ENCODE data around the gene ZNF195. TPM values are rescaled to one million over a fixed set of nuclear protein-coding genes. Genes with fewer than 3 reads are reported as not detected.
A peak's percentile ranks its signal among the peaks of the same experiment; 100 is the strongest.

ZNF195 gene
- polyA plus RNA-seq, 1 donor from 2014 or later: 33.0 TPM

DNA sequence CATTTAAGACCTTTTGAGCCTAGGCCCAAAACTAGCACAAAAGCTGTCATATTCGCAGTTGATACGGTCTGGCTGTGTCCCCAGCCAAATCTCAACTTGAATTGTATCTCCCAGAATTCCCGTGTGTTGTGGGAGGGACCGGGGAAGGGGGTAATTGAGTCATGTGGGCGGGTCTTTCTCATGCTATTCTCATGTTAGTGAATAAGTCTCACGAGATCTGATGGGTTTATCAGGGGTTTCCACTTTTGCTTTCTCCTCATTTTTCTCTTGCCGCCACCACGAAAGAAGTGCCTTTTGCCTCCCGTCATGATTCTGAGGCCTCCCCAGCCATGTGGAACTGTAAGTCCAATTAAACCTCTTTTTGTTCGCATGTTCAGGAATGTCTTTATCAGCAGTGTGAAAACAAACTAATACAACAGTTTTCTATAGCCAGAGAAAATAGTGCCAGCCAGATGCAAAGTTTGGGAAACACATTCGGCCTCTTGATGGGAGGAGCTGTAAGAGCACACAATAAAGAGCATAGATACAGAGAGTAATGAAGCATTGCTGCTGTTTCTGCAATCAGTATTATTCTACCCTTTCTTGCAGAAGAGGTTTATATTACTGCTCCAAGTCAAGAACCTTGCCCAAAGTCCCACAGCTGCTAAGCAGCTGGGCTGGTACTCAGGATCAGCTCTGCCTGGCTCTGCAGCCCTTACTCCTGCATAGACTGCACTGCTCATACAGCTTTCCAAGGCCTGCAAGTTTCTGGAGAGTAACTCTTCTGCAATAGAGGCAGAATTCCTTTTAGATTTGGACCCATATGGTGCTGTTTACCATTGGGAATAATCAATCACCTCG lies 2.0 kb upstream of the ZNF195 start:
- Mint-ChIP-seq H3K36me3 (peaks cover 4% of the 10 kb centered on the region), H3K27ac (no peak overlapping the region), H3K4me3 (peak overlapping the region in 3 of 4 donors; percentile 59 to 64 (median 61)), H3K9me3 (peaks cover 0 to 3% (median 0%) of the 10 kb centered on the region in 3 donors), H3K27me3 (peaks cover 1% of the 10 kb centered on the region), H3K4me1 (peaks cover 27 to 30% (median 28%) of the 10 kb centered on the region in 3 donors)

DNA sequence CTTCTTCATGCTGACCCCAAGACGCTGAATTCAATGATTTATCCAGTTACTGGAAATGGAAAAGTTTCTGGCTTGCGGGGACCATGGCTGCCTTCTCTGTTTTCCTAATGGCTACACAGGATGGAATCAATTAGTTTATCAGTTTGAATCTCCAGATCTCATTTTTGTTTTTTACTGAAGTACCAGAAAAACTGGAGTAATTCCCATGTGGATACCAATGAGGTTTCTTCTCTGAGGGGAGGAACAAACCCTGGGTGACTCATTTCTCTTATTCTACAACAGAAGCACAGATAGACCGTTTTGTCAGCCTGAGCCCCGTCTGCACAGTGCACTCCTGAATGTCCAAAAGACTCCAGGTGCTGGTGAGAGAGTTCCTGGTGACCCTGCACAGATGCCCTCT lies 3.4 kb downstream of the ZNF195 start:
- H3K27me3 Mint-ChIP-seq: no peaks in the 10 kb centered on the region
- H3K36me3 Mint-ChIP-seq: peaks cover 29% of the 10 kb centered on the region
- peak overlapping the region in 1 of 3 donors; percentile 18 for H3K27ac Mint-ChIP-seq
- H3K9me3 Mint-ChIP-seq: peaks cover 0 to 5% (median 0%) of the 10 kb centered on the region in 3 donors
- peak overlapping the region in 1 of 4 donors; percentile 89 for H3K4me3 Mint-ChIP-seq
- peaks cover 28 to 36% (median 35%) of the 10 kb centered on the region in 3 donors for H3K4me1 Mint-ChIP-seq

DNA sequence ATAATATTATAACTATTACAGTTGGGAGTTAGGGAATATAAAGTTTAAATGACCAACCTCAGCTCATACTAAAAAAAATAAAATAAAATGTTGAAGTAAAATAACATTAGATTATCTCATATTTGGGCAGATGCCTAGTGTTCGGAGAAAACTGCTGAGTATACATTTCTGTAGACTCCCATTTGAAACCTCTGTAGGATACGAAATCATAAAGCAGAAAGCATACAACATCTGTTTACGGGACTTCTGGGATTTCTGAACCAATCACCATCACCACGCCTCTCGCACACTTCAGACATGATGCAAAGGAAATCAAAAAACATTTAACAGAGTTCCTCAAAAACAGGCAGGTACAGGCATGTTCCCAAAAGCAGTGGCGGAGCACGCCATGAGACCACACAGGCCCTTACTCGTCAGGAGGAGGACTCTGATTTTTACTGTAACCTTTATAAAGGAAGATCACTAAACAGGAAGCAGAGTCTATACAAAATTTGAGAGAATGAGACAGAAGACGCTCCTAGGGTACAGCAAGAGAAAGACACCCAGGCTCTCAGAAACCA lies 8.6 kb downstream of the ZNF195 start:
- H3K4me1 Mint-ChIP-seq: peaks cover 0 to 7% (median 6%) of the 10 kb centered on the region in 3 donors
- peak overlapping the region in 1 of 3 donors; percentile 77 for H3K27ac Mint-ChIP-seq
- no peak overlapping the region for H3K4me3 Mint-ChIP-seq
- peaks cover 53% of the 10 kb centered on the region for H3K36me3 Mint-ChIP-seq
- no peaks in the 10 kb centered on the region for H3K27me3 Mint-ChIP-seq
- H3K9me3 Mint-ChIP-seq: peaks cover 9 to 24% (median 12%) of the 10 kb centered on the region in 3 donors

DNA sequence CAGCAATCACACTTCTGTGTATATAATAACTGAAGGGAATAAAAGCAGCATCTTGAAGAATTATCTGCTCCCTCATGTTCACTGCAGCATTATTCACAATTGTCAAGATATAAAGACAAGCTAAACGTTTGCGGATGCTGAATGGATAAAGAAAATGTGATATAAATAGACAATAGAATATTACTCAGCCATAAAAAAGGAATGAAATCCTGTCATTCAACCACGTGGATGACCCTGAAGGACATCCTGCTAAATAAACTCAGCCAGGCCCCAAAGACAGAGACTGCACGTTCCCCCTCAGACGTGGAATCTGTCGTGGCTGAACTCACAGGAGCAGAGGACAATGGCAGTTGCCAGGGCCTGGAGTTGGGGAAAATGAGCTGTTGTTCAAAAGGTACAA lies 9.6 kb downstream of the ZNF195 start:
- peaks cover 12 to 34% (median 18%) of the 10 kb centered on the region in 3 donors for H3K9me3 Mint-ChIP-seq
- no peaks in the 10 kb centered on the region for H3K27me3 Mint-ChIP-seq
- H3K27ac Mint-ChIP-seq: no peak overlapping the region
- peaks cover 60% of the 10 kb centered on the region for H3K36me3 Mint-ChIP-seq
- H3K4me1 Mint-ChIP-seq: peaks cover 0 to 5% (median 2%) of the 10 kb centered on the region in 3 donors
- H3K4me3 Mint-ChIP-seq: peak overlapping the region in 1 of 4 donors; percentile 32

DNA sequence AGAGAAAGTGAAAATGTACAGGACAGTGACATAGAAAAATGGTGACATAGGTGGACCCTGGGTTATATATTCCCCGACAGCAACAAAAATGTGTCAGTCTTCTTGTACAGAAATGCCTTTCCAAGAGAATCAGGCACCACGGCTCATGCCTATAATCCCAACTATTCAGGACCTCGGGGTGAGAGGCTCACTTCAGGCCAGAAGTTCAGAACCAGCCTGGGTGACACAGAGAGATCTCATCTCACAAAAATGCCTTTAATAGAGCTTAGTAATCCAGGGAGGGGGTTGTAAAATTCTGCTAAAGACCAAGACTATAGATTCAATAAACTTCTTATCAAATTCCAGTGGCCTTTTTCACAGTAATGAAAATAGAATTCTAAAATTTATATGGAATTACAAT lies 10.7 kb downstream of the ZNF195 start:
- Mint-ChIP-seq H3K4me1 (peaks cover 0 to 2% (median 0%) of the 10 kb centered on the region in 3 donors), H3K27ac (no peak overlapping the region), H3K27me3 (no peaks in the 10 kb centered on the region), H3K9me3 (peaks cover 17 to 41% (median 27%) of the 10 kb centered on the region in 3 donors), H3K36me3 (peaks cover 65% of the 10 kb centered on the region), H3K4me3 (peak overlapping the region in 1 of 4 donors; percentile 6)

DNA sequence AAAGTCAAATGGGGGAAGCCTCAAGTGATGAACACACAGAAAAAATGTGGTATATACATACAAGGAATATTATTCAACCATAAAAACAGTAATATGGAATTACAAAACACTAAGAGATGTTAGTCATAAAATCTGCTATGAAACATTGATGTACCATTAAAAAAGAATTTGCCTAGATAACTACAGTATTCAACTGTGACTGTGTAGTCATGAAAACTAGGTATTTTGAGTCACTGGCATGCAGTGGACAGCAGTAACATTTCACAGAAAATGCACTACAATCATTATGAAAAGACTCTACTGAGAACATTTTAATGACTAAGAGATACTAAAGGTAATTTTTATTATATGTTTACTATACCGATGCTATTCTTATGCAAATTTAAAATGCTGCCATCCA lies 11.7 kb downstream of the ZNF195 start:
- Mint-ChIP-seq H3K4me3 (no peak overlapping the region), H3K4me1 (no peaks in the 10 kb centered on the region), H3K36me3 (peaks cover 66% of the 10 kb centered on the region)

DNA sequence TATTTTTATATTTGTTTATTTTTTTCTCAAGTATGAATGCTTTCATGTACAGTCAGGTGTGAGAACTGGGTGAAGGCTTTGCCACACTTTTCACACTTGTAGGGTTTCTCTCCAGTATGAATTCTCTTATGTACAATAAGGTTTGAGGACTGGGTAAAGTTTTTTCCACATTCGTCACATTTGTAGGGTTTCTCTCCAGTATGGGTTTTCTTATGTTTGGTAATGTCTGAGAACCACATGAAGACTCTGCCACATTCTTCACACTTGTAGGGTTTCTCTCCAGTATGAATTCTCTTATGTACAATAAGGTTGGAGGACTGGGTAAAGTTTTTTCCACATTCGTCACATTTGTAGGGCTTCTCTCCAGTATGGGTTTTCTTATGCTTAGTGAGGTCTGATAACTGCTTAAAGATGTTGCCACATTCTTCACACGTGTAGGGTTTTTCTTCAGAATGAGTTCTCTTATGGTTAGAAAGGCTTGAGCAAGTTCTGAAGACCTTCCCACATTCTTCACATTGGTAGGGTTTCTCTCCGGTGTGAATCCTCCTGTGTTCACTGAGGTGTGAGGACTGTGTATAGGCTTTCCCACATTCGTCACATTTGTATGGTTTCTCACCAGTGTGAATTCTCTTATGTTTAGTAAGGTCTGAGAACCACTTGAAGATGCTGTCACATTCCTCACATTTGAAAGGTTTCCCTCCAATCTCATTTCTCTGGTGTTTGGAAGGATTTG lies 19.7 kb downstream of the ZNF195 start:
- Mint-ChIP-seq H3K9me3 (peaks cover 16 to 43% (median 28%) of the 10 kb centered on the region in 3 donors), H3K36me3 (peaks cover 56% of the 10 kb centered on the region), H3K27ac (no peak overlapping the region), H3K27me3 (no peaks in the 10 kb centered on the region), H3K4me1 (peaks cover 0 to 2% (median 0%) of the 10 kb centered on the region in 3 donors), H3K4me3 (no peak overlapping the region)

More for the DNA sequence above, 11.7 kb downstream of the ZNF195 start:
- Mint-ChIP-seq H3K9me3 (peaks cover 21 to 49% (median 36%) of the 10 kb centered on the region in 3 donors), H3K27me3 (no peaks in the 10 kb centered on the region), H3K27ac (no peak overlapping the region)

DNA sequence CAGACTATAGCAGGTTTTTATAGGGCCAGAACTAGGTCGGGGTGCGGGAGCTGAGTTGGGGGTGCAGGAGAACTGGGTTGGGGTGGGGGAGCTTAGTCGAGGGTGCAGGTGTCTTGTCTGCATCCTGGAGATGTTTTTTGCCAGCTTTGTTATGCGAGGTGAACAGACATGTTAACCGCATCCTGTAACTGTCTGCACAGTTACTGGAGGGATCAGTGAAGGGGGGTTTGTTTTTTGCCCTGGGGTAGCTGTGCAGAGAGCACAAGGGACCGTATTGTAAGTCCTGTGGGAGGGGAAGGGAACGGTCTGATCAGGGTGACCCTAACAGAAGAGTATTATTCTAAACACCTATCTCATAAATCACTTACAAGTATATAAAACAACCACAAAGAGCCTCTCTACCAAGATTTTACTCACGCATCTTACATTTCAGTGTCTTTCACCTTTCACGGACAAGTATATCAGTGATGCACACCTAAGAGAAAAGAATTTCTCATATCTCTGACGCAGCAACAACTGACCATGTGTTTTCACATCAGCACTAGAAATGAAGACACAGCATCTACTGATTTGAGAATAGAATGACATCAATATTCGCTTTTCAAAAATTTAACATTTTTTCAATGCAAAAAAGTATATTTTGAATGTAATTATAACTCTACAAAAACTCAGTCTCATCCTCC lies 20.8 kb downstream of the ZNF195 start:
- Mint-ChIP-seq H3K4me1 (peaks cover 0 to 2% (median 0%) of the 10 kb centered on the region in 3 donors), H3K27me3 (no peaks in the 10 kb centered on the region), H3K4me3 (peak overlapping the region in 1 of 4 donors; percentile 34), H3K36me3 (peaks cover 45% of the 10 kb centered on the region), H3K9me3 (peaks cover 11 to 35% (median 18%) of the 10 kb centered on the region in 3 donors), H3K27ac (no peak overlapping the region)

DNA sequence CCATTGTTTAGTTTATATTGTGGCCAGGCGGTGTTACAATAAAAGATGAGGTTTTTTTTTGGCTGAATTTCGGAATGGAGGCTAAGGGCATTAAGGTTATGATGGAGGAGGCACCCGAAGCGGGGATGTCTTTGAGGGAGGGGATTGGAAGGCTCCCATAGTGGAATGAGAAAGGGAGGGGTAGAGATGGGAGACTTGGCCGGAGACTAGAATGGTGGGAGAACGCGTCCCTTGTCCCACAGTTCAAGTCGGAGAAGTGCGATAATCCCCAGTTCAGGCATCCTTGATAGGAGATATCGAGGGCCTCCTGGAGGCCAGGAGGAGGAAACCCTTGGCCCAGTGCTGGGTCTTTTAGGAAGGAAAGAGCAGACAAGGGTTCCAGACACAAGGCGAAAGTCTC lies 21.6 kb downstream of the ZNF195 start:
- no peaks in the 10 kb centered on the region for H3K27me3 Mint-ChIP-seq
- H3K9me3 Mint-ChIP-seq: peaks cover 7 to 27% (median 11%) of the 10 kb centered on the region in 3 donors
- H3K27ac Mint-ChIP-seq: no peak overlapping the region
- H3K36me3 Mint-ChIP-seq: peaks cover 38% of the 10 kb centered on the region
- H3K4me1 Mint-ChIP-seq: peaks cover 0 to 2% (median 0%) of the 10 kb centered on the region in 3 donors
- peak overlapping the region in 2 of 4 donors; percentile 49 to 63 for H3K4me3 Mint-ChIP-seq

DNA sequence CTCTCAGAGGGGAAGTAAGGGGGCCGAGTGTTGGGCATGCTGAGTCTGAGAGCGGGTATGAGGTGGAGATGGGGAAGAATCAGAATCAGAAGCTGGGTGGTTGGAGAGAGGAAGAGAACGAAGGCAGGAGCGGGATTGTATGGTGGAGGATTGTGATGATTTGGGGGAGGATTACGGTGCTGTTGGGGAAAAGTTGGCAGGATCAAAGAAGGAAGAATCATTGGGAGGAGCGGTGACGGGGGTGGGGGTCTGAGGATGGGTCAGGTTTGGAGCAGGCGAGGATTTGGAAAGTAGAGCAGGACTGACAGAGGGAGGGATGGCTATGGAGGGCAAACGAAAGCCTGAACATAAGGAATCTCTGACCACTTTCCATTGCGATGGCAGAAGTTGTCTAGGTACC lies 22.1 kb downstream of the ZNF195 start:
- no peak overlapping the region for H3K27ac Mint-ChIP-seq
- H3K4me1 Mint-ChIP-seq: peaks cover 0 to 2% (median 0%) of the 10 kb centered on the region in 3 donors
- H3K27me3 Mint-ChIP-seq: no peaks in the 10 kb centered on the region
- H3K9me3 Mint-ChIP-seq: peaks cover 7 to 27% (median 11%) of the 10 kb centered on the region in 3 donors
- peak overlapping the region in 3 of 4 donors; percentile 26 to 63 (median 49) for H3K4me3 Mint-ChIP-seq
- H3K36me3 Mint-ChIP-seq: peaks cover 37% of the 10 kb centered on the region

DNA sequence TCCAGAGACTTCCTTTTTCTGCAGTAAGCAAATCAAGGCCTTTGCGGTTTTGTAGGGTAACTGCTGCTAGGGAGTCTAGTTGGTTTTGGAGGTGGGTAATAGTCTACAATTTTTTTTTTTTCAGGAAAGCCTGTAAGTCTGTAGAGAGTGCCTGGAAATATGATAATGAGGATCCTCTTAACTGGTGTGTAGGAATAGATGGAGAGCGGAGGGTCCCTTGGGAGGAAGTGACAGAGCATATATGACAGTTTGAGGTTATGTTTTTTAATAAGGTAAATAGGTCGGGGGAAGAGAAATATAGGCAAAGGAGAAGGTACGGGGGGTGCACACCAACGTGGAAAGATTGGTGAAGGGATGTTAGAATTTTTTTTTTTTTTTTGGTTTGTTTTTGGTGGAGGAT lies 25.9 kb downstream of the ZNF195 start:
- H3K4me1 Mint-ChIP-seq: peaks cover 0 to 2% (median 0%) of the 10 kb centered on the region in 3 donors
- H3K9me3 Mint-ChIP-seq: peaks cover 4 to 22% (median 5%) of the 10 kb centered on the region in 3 donors
- no peak overlapping the region for H3K27ac Mint-ChIP-seq
- peaks cover 9% of the 10 kb centered on the region for H3K36me3 Mint-ChIP-seq
- no peak overlapping the region for H3K4me3 Mint-ChIP-seq
- H3K27me3 Mint-ChIP-seq: no peaks in the 10 kb centered on the region

DNA sequence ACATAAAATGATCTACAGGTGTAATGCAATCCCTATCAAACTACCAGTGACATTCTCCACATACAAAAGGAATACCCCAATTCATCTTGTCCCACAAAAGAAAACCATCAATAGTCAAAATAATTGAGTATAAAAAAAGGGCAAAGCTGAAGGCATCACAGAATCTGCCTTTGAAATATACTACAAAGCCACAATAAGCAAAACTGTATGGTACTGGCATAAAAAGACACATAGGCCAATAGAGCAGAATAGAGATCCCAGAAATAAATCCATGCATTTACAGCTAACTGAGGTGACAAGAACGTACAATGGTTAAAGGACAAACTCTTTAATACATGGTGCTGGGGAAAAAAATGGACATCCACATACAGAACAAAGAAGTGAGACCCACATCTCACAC lies 31.8 kb downstream of the ZNF195 start:
- Mint-ChIP-seq H3K4me3 (no peak overlapping the region), H3K4me1 (no peaks in the 10 kb centered on the region), H3K36me3 (peaks cover 3% of the 10 kb centered on the region), H3K27ac (no peak overlapping the region), H3K27me3 (no peaks in the 10 kb centered on the region), H3K9me3 (peaks cover 10 to 18% (median 13%) of the 10 kb centered on the region in 3 donors)

DNA sequence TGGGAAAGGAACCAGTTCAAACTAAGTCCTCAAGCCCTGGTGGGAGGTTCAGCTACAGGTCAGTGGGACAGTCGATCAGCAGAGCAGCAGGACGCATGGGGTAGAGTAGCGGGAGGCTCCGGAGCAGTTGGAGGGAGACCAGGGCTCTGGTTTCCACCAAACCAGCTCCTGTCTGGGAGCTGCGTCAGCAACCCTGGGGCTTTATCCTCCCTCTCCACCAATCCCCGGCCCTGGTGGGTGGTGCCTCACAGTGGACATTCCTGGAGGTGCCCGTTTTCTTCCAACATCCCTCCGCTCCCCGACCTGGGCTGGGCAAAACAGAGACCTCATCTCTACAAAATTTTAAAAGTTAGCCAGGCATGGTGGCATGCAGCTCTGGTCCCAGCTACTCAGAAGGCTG lies 32.4 kb downstream of the ZNF195 start:
- H3K27me3 Mint-ChIP-seq: no peaks in the 10 kb centered on the region

DNA sequence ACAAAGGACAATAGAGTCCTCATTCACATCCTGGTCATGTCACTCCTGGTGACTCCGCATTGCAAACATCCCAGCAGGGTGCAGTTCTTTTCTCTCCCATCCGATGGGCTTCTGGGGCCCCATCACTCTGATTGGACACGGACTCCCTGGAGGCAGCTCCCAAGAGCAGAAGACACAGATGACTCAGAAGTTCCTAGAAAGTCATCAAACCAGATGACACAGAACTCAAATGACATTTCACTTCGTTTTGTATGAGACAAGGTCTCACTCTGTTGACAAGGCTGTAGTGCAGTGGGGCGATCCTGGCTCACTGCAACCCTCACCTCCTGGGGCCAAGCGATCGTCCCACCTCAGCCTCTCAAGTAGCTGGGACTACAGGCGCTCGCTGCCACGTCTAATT lies 33.2 kb downstream of the ZNF195 start:
- Mint-ChIP-seq H3K36me3 (peaks cover 3% of the 10 kb centered on the region), H3K27me3 (peaks cover under 1% of the 10 kb centered on the region), H3K4me1 (no peaks in the 10 kb centered on the region), H3K27ac (no peak overlapping the region), H3K9me3 (peaks cover 10 to 17% (median 15%) of the 10 kb centered on the region in 3 donors), H3K4me3 (peak overlapping the region in 1 of 4 donors; percentile 39)

More for the DNA sequence above, 32.4 kb downstream of the ZNF195 start:
- Mint-ChIP-seq H3K27ac (no peak overlapping the region), H3K4me3 (no peak overlapping the region), H3K9me3 (peaks cover 10 to 18% (median 13%) of the 10 kb centered on the region in 3 donors), H3K4me1 (no peaks in the 10 kb centered on the region), H3K36me3 (peaks cover 3% of the 10 kb centered on the region)

Data from IgD-negative memory B cell (primary cell).